ENCODE results near the gene PODXL.
"Not testable (repeated sequence)": the region's sequence is repeated elsewhere in the genome, so short reads cannot be mapped to it uniquely, and the experiment has no call there.

Gene PODXL

GRCh38 chr7:131511774-131512535 lies 44.5 kb downstream of the PODXL start:
- in situ Hi-C loops (cut with MboI; ENCODE audit: low sequenced_read_pairs): no loop called here

- in situ Hi-C loops (cut with MboI; ENCODE audit: low sequenced_read_pairs): no loop called here
These were observed 45.4 kb downstream of the PODXL start for GRCh38 chr7:131511071-131511470.

GRCh38 chr7:131509781-131510180 lies 46.6 kb downstream of the PODXL start:
- in situ Hi-C loops (cut with MboI; ENCODE audit: low sequenced_read_pairs): no loop called here

- in situ Hi-C loops (cut with MboI; ENCODE audit: low sequenced_read_pairs): no loop called here
These were observed 47.5 kb downstream of the PODXL start for GRCh38 chr7:131508754-131509486.

GRCh38 chr7:131507592-131508331 lies 48.7 kb downstream of the PODXL start:
- in situ Hi-C loops (cut with MboI; ENCODE audit: low sequenced_read_pairs): no loop called here

- in situ Hi-C loops (cut with MboI; ENCODE audit: low sequenced_read_pairs): no loop called here
These were observed 49.8 kb downstream of the PODXL start for GRCh38 chr7:131506597-131506996.

- in situ Hi-C loops (cut with MboI; ENCODE audit: low sequenced_read_pairs): no loop called here
These were observed 50.5 kb downstream of the PODXL start for GRCh38 chr7:131505636-131506557.

- in situ Hi-C loops (cut with MboI; ENCODE audit: low sequenced_read_pairs): not testable (repeated sequence)
These were observed 51.3 kb downstream of the PODXL start for GRCh38 chr7:131505037-131505620.

GRCh38 chr7:131504157-131504899 lies 52.1 kb downstream of the PODXL start:
- in situ Hi-C loops (cut with MboI; ENCODE audit: low sequenced_read_pairs): no loop called here

- in situ Hi-C loops (cut with MboI; ENCODE audit: low sequenced_read_pairs): no loop called here
These were observed 52.8 kb downstream of the PODXL start for GRCh38 chr7:131503639-131504038.

- in situ Hi-C loops (cut with MboI; ENCODE audit: low sequenced_read_pairs): no loop called here
These were observed 53.5 kb downstream of the PODXL start for GRCh38 chr7:131502810-131503508.

GRCh38 chr7:131501930-131502685 lies 54.3 kb downstream of the PODXL start:
- in situ Hi-C loops (cut with MboI; ENCODE audit: low sequenced_read_pairs): no loop called here

- in situ Hi-C loops (cut with MboI; ENCODE audit: low sequenced_read_pairs): no loop called here
These were observed 55.0 kb downstream of the PODXL start for GRCh38 chr7:131501422-131501821.

GRCh38 chr7:131500357-131500756 lies 56.1 kb downstream of the PODXL start:
- in situ Hi-C loops (cut with MboI; ENCODE audit: low sequenced_read_pairs): no loop called here

- in situ Hi-C loops (cut with MboI; ENCODE audit: low sequenced_read_pairs): no loop called here
These were observed 56.6 kb downstream of the PODXL start for GRCh38 chr7:131499801-131500200.

GRCh38 chr7:131498237-131498885 lies 58.1 kb downstream of the PODXL start:
- in situ Hi-C loops (cut with MboI; ENCODE audit: low sequenced_read_pairs): no loop called here

- in situ Hi-C loops (cut with MboI; ENCODE audit: low sequenced_read_pairs): no loop called here
These were observed 59.0 kb downstream of the PODXL start for GRCh38 chr7:131497454-131497853.

Measured in HL-60/S4 treated with phorbol 12-myristate 13-acetate at 8.2 ng/mL for 4 days and 3 days (cell line).